HG03097 (cell line): ENCODE data around the gene ASB10.

Experiments used
- ATAC-seq: cut with Tn5 transposase; IDR thresholded peaks from one replicate; pipeline ENCODE4 v1.9.1; 2021; ENCODE audit not compliant: unreplicated experiment, low FRiP score

ASB10 gene

GRCh38 chr7:151191544-151191943 lies 4.5 kb upstream of the ASB10 start:
- no peak for ATAC-seq

GRCh38 chr7:151189038-151189437 lies 2.0 kb upstream of the ASB10 start:
- no peak for ATAC-seq

GRCh38 chr7:151188252-151188542 lies 1.1 kb upstream of the ASB10 start:
- ATAC-seq = no peak

- no peak for ATAC-seq
These were observed 580 bp upstream of the ASB10 start for GRCh38 chr7:151187409-151188251.

- ATAC-seq = no peak
These were observed 1.0 kb downstream of the ASB10 start for GRCh38 chr7:151185762-151186639.

- no peak for ATAC-seq
These were observed 6.0 kb downstream of the ASB10 start for GRCh38 chr7:151181011-151181431.

- no peak for ATAC-seq
These were observed 7.1 kb downstream of the ASB10 start for GRCh38 chr7:151179946-151180345.

- no peak for ATAC-seq
These were observed 7.7 kb downstream of the ASB10 start for GRCh38 chr7:151179287-151179860.

- ATAC-seq = no peak
These were observed 8.2 kb downstream of the ASB10 start for GRCh38 chr7:151178831-151179230.

GRCh38 chr7:151178236-151178635 lies 8.8 kb downstream of the ASB10 start:
- no peak for ATAC-seq

- ATAC-seq = no peak
These were observed 9.7 kb downstream of the ASB10 start for GRCh38 chr7:151177310-151177709.

GRCh38 chr7:151176401-151176800 lies 10.6 kb downstream of the ASB10 start:
- no peak for ATAC-seq

- no peak for ATAC-seq
These were observed 11.2 kb downstream of the ASB10 start for GRCh38 chr7:151175793-151176311.

- no peak for ATAC-seq
These were observed 11.8 kb downstream of the ASB10 start for GRCh38 chr7:151175047-151175792.

GRCh38 chr7:151174246-151175046 lies 12.6 kb downstream of the ASB10 start:
- no peak for ATAC-seq

- no peak for ATAC-seq
These were observed 13.4 kb downstream of the ASB10 start for GRCh38 chr7:151173386-151174245.

GRCh38 chr7:151172273-151173141 lies 14.5 kb downstream of the ASB10 start:
- peak; percentile 69 for ATAC-seq

GRCh38 chr7:151168787-151169162 lies 18.3 kb downstream of the ASB10 start:
- no peak for ATAC-seq
